ENCODE data around the gene HHAT.
A peak's percentile ranks its signal among the peaks of the same experiment; 100 is the strongest.

The HHAT gene

DNA sequence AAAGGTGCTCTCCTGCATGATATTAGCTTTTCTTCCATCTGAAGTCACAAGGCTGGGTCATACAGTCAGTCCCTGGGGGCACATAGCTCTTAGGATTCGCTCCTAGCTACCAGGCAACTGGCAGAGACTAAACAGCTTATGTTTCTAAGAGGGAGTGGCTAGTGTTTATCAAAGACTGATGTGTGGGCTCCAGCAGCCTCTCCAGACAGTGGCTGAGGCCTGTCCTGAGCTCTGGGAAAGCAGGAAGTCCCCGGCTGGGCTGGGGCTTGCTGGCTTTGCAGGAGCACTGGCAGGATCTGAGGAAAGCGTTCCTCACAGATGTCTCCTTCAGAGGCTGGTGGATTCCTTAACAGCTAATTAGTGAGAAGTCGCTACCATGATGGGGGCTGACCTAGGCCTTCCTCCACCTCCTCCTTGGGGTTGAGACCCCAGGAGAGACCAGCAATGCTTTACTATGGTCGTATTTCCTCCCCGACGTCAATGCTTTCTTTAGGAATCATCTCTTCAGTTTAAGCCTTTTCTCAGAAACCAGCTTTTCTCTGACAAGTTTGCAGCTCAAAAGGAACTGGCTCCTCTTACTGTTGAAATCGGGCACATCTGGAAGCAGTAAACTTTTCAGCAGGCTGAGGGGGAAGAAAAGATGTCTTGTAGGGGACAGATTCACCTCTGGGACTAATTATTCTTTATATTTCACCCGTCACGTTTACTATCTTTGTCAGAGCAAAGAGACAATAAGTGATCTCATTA is 33.5 kb upstream of the HHAT start:
- peak overlapping the region in 1 of 2 experiments; percentile 65 for H3K4ac ChIP-seq (ENCODE audit: low read depth in 1 of 2, low read length in 2 of 2)
- no peak overlapping the region for H4K8ac ChIP-seq (ENCODE audit: low read length)
- H3K79me1 ChIP-seq (replicated peaks; ENCODE audit: low read length, poor library complexity, severe bottlenecking): no peaks in the 10 kb centered on the region
- H3K4me1 ChIP-seq (ENCODE audit: control insufficient read depth, insufficient read depth, low read depth, low read length): peaks cover 20% of the 10 kb centered on the region
- H3K27ac ChIP-seq (ENCODE audit: low read length, poor library complexity, severe bottlenecking): no peak overlapping the region
- no peak overlapping the region for H2AFZ ChIP-seq (ENCODE audit: low read depth, low read length)
- peak; percentile 92 for DNase-seq
- no peaks in the 10 kb centered on the region for H3K36me3 ChIP-seq (ENCODE audit: control insufficient read depth in 1 of 2, insufficient read depth in 2 of 2, low read depth in 1 of 2, low read length in 2 of 2)
- H2BK120ac ChIP-seq (ENCODE audit: low read depth, low read length): no peak overlapping the region
- H3K23ac ChIP-seq (ENCODE audit: low read length in 2 of 2): no peak overlapping the region
- no peak overlapping the region for H4K91ac ChIP-seq (ENCODE audit: low read length)
- H2BK15ac ChIP-seq (ENCODE audit: low read depth, poor library complexity, severe bottlenecking): no peak overlapping the region
- peak overlapping the region; percentile 92 to 99 for H2BK12ac ChIP-seq (ENCODE audit: low read length in 2 of 2)
- peak overlapping the region; percentile 75 for H3K9ac ChIP-seq (ENCODE audit: low read length)
- no peaks in the 10 kb centered on the region for H3K9me3 ChIP-seq (ENCODE audit: control insufficient read depth, low read length)
- H2AK5ac ChIP-seq (ENCODE audit: low read length, severe bottlenecking): no peak overlapping the region
- H2BK5ac ChIP-seq (ENCODE audit: low read depth, low read length, poor library complexity, severe bottlenecking): no peak overlapping the region
- peaks cover 0 to 34% of the 10 kb centered on the region in 2 experiments for H3K27me3 ChIP-seq (ENCODE audit: control insufficient read depth in 1 of 2, insufficient read depth in 1 of 2, low read length in 2 of 2)
- H3K14ac ChIP-seq (ENCODE audit: low read length in 2 of 2): no peak overlapping the region
- peak overlapping the region in 1 of 2 experiments; percentile 16 for H3K4me3 ChIP-seq (ENCODE audit: insufficient read depth in 1 of 2, low read depth in 1 of 2, low read length in 2 of 2)
- H3K18ac ChIP-seq (ENCODE audit: low read depth in 1 of 2, low read length in 2 of 2): peak overlapping the region; percentile 46 to 91
- no peak overlapping the region for H3K4me2 ChIP-seq (ENCODE audit: low read length, poor library complexity, severe bottlenecking)
- 18% methylated on average over 10 of the region's 10 CpGs for WGBS

DNA sequence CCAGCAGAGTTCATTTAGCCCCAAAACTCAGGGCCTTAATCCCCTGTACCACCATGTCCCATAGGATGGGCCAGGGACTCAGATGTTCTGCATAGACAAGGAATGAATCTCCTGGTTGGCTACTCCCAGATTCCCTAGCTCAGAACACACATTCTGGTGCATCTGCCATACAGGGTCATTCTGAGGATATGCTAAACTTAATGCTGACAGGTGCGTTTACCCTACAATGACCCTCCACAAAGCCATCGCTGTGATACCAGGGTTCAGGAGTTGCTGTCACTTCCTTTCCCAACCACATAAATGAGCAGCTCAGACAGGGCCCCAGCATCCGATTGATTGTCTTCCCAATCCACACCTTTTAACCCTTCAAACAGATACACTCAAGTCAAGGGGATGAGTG is 32.0 kb upstream of the HHAT start:
- WGBS: 100% methylated on average over 3 of the region's 3 CpGs
- H3K4me3 ChIP-seq (ENCODE audit: insufficient read depth in 1 of 2, low read depth in 1 of 2, low read length in 2 of 2): no peak overlapping the region
- no peaks in the 10 kb centered on the region for H3K9me3 ChIP-seq (ENCODE audit: control insufficient read depth, low read length)
- no peaks in the 10 kb centered on the region for H3K36me3 ChIP-seq (ENCODE audit: control insufficient read depth in 1 of 2, insufficient read depth in 2 of 2, low read depth in 1 of 2, low read length in 2 of 2)
- H3K27ac ChIP-seq (ENCODE audit: low read length, poor library complexity, severe bottlenecking): no peak overlapping the region
- H2AFZ ChIP-seq (ENCODE audit: low read depth, low read length): no peak overlapping the region
- no peak overlapping the region for H2BK15ac ChIP-seq (ENCODE audit: low read depth, poor library complexity, severe bottlenecking)
- H3K27me3 ChIP-seq (ENCODE audit: control insufficient read depth in 1 of 2, insufficient read depth in 1 of 2, low read length in 2 of 2): peaks cover 0 to 33% of the 10 kb centered on the region in 2 experiments
- no peak for DNase-seq
- no peak overlapping the region for H3K4ac ChIP-seq (ENCODE audit: low read depth in 1 of 2, low read length in 2 of 2)
- no peak overlapping the region for H3K23ac ChIP-seq (ENCODE audit: low read length in 2 of 2)
- no peak overlapping the region for H4K8ac ChIP-seq (ENCODE audit: low read length)
- no peak overlapping the region for H3K4me2 ChIP-seq (ENCODE audit: low read length, poor library complexity, severe bottlenecking)
- no peak overlapping the region for H3K9ac ChIP-seq (ENCODE audit: low read length)
- no peak overlapping the region for H2BK120ac ChIP-seq (ENCODE audit: low read depth, low read length)
- no peak overlapping the region for H4K91ac ChIP-seq (ENCODE audit: low read length)
- H2AK5ac ChIP-seq (ENCODE audit: low read length, severe bottlenecking): no peak overlapping the region
- H2BK5ac ChIP-seq (ENCODE audit: low read depth, low read length, poor library complexity, severe bottlenecking): no peak overlapping the region
- no peak overlapping the region for H2BK12ac ChIP-seq (ENCODE audit: low read length in 2 of 2)
- no peak overlapping the region for H3K14ac ChIP-seq (ENCODE audit: low read length in 2 of 2)
- H3K79me1 ChIP-seq (replicated peaks; ENCODE audit: low read length, poor library complexity, severe bottlenecking): no peaks in the 10 kb centered on the region
- no peak overlapping the region for H3K18ac ChIP-seq (ENCODE audit: low read depth in 1 of 2, low read length in 2 of 2)
- peaks cover 18% of the 10 kb centered on the region for H3K4me1 ChIP-seq (ENCODE audit: control insufficient read depth, insufficient read depth, low read depth, low read length)

DNA sequence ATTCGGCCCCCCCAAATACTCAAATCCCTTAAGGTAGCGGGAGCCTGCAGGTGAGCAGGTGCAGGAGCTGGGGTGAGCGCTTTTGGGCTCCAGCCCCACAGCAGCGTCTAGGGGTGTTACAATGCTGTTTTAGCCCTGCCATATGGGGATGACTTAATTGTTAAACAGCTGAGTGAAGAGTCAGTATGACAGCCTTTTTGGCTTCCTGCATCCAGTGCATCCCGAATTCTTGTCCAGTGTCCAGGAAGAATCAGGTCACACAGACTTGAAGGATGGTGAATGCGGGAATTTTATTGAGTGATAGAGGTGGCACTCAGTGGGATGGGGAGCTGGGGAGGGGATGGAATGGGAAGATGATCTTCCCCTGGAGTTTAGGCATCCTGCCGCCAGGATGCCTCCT is 30.4 kb upstream of the HHAT start:
- DNase-seq: no peak
- Histone ChIP-seq H3K9me3 (ENCODE audit: control insufficient read depth, low read length) (no peaks in the 10 kb centered on the region), H3K14ac (ENCODE audit: low read length in 2 of 2) (no peak overlapping the region), H3K36me3 (ENCODE audit: control insufficient read depth in 1 of 2, insufficient read depth in 2 of 2, low read depth in 1 of 2, low read length in 2 of 2) (no peaks in the 10 kb centered on the region), H3K18ac (ENCODE audit: low read depth in 1 of 2, low read length in 2 of 2) (no peak overlapping the region), H2AFZ (ENCODE audit: low read depth, low read length) (no peak overlapping the region), H2BK120ac (ENCODE audit: low read depth, low read length) (no peak overlapping the region), H4K8ac (ENCODE audit: low read length) (no peak overlapping the region), H3K27me3 (ENCODE audit: control insufficient read depth in 1 of 2, insufficient read depth in 1 of 2, low read length in 2 of 2) (peaks cover 0 to 43% of the 10 kb centered on the region in 2 experiments), H3K27ac (ENCODE audit: low read length, poor library complexity, severe bottlenecking) (no peak overlapping the region), H3K9ac (ENCODE audit: low read length) (no peak overlapping the region), H3K4me3 (ENCODE audit: insufficient read depth in 1 of 2, low read depth in 1 of 2, low read length in 2 of 2) (no peak overlapping the region), H3K79me1 (replicated peaks; ENCODE audit: low read length, poor library complexity, severe bottlenecking) (no peaks in the 10 kb centered on the region), H2BK12ac (ENCODE audit: low read length in 2 of 2) (peak overlapping the region in 1 of 2 experiments; percentile 40), H3K23ac (ENCODE audit: low read length in 2 of 2) (no peak overlapping the region), H3K4me1 (ENCODE audit: control insufficient read depth, insufficient read depth, low read depth, low read length) (peaks cover 7% of the 10 kb centered on the region), H2BK5ac (ENCODE audit: low read depth, low read length, poor library complexity, severe bottlenecking) (no peak overlapping the region), H3K4ac (ENCODE audit: low read depth in 1 of 2, low read length in 2 of 2) (no peak overlapping the region), H4K91ac (ENCODE audit: low read length) (no peak overlapping the region), H2BK15ac (ENCODE audit: low read depth, poor library complexity, severe bottlenecking) (no peak overlapping the region), H2AK5ac (ENCODE audit: low read length, severe bottlenecking) (no peak overlapping the region), H3K4me2 (ENCODE audit: low read length, poor library complexity, severe bottlenecking) (no peak overlapping the region)
- 93% methylated on average over 7 of the region's 7 CpGs for WGBS

DNA sequence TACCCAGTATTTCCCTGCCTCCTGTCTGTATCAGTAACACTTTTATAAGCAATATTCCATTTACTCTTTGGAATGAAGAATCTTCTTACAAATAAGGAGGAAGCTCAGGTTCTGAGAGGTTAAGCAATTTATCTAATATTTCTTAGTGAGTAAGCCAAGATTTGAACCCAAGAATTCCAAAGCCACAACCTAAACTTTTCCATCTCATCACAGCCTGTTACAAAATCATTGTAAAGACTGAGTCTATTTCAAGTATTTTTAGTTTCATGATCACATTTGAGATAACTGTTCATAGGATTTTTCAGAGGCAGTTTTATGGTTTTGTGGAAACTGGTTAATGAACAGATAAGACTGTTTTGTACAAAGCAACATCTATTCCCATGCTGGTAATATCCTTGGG is 29.8 kb upstream of the HHAT start:
- no peak overlapping the region for H4K91ac ChIP-seq (ENCODE audit: low read length)
- no peaks in the 10 kb centered on the region for H3K9me3 ChIP-seq (ENCODE audit: control insufficient read depth, low read length)
- no peaks in the 10 kb centered on the region for H3K36me3 ChIP-seq (ENCODE audit: control insufficient read depth in 1 of 2, insufficient read depth in 2 of 2, low read depth in 1 of 2, low read length in 2 of 2)
- no peak overlapping the region for H3K18ac ChIP-seq (ENCODE audit: low read depth in 1 of 2, low read length in 2 of 2)
- no peak overlapping the region for H2BK5ac ChIP-seq (ENCODE audit: low read depth, low read length, poor library complexity, severe bottlenecking)
- no peak overlapping the region for H3K9ac ChIP-seq (ENCODE audit: low read length)
- no peak overlapping the region for H3K4me3 ChIP-seq (ENCODE audit: insufficient read depth in 1 of 2, low read depth in 1 of 2, low read length in 2 of 2)
- H3K23ac ChIP-seq (ENCODE audit: low read length in 2 of 2): no peak overlapping the region
- H3K14ac ChIP-seq (ENCODE audit: low read length in 2 of 2): no peak overlapping the region
- H2AK5ac ChIP-seq (ENCODE audit: low read length, severe bottlenecking): no peak overlapping the region
- no peak overlapping the region for H2BK12ac ChIP-seq (ENCODE audit: low read length in 2 of 2)
- peaks cover 0 to 47% of the 10 kb centered on the region in 2 experiments for H3K27me3 ChIP-seq (ENCODE audit: control insufficient read depth in 1 of 2, insufficient read depth in 1 of 2, low read length in 2 of 2)
- no peak overlapping the region for H3K4me2 ChIP-seq (ENCODE audit: low read length, poor library complexity, severe bottlenecking)
- H4K8ac ChIP-seq (ENCODE audit: low read length): no peak overlapping the region
- DNase-seq: peak; percentile 26
- no peak overlapping the region for H2BK15ac ChIP-seq (ENCODE audit: low read depth, poor library complexity, severe bottlenecking)
- no peak overlapping the region for H3K27ac ChIP-seq (ENCODE audit: low read length, poor library complexity, severe bottlenecking)
- H3K4ac ChIP-seq (ENCODE audit: low read depth in 1 of 2, low read length in 2 of 2): no peak overlapping the region
- H3K4me1 ChIP-seq (ENCODE audit: control insufficient read depth, insufficient read depth, low read depth, low read length): peaks cover 5% of the 10 kb centered on the region
- H2AFZ ChIP-seq (ENCODE audit: low read depth, low read length): no peak overlapping the region
- no peak overlapping the region for H2BK120ac ChIP-seq (ENCODE audit: low read depth, low read length)
- no peaks in the 10 kb centered on the region for H3K79me1 ChIP-seq (replicated peaks; ENCODE audit: low read length, poor library complexity, severe bottlenecking)

All from mesenchymal stem cell (in vitro differentiated cells and primary cell).